GM12878 (cell line): ENCODE measurements around the gene RALGDS. TPM values are rescaled to one million over a fixed set of nuclear protein-coding genes. Genes with fewer than 3 reads are reported as not detected.
"Not testable (repeated sequence)": the region's sequence is repeated elsewhere in the genome, so short reads cannot be mapped to it uniquely, and the experiment has no call there.

ENCODE experiments used
- ATAC-seq: fragments of 200-7000 bp; cut with Tn5 transposase; 3 replicates; pipeline ENCODE4 v1.9.1; 2020; ENCODE audit warnings: mild to moderate bottlenecking, moderate library complexity
- BruUV-seq: library from RNA; stranded (reverse); fragments of 400-500 nt; replicated peaks from 2 replicates; lab custom pipeline; 2021; lab: Mats Ljungman, UMichigan
- CTCF ChIA-PET: fragments of 300-600 bp; sonication (Branson Sonifier 250); formaldehyde crosslinking; extraction: SDS; loops from one replicate; lab custom pipeline; 2021; ENCODE audit warnings: inconsistent platforms; lab: Yijun Ruan, JAX
- POLR2A ChIA-PET: fragments of 350-600 bp; formaldehyde crosslinking; extraction: SDS; loops from one replicate; lab custom pipeline; 2021; ENCODE audit warnings: inconsistent platforms; lab: Charles Lee
- RAD21 ChIA-PET: fragments of 300-600 bp; sonication (Branson Sonifier 250); formaldehyde crosslinking; loops from one replicate; lab custom pipeline; 2023; ENCODE audit warnings: antibody characterized with exemption; ENCODE audit not compliant: unreplicated experiment; lab: Charles Lee
- SMC1A ChIA-PET: fragments of 300-600 bp; sonication (Branson Sonifier 250); formaldehyde crosslinking; loops from one replicate; lab custom pipeline; 2023; ENCODE audit not compliant: unreplicated experiment, uncharacterized antibody; lab: Charles Lee
- DNase-seq: peaks from one replicate; pipeline ENCODE4 v3.0.0-alpha.2; 2011; ENCODE audit warnings: low read depth, low spot score
- FAIRE-seq: peaks from 3 replicates; lab custom pipeline; 2011; peaks lifted over from hg19 to GRCh38; lab: Jason Lieb, UNC
- H2AFZ ChIP-seq: 2 replicates; pipeline ENCODE4 v1.6.0; 2011; ENCODE audit warnings: low read depth, low read length, control low read depth; ENCODE audit not compliant: control insufficient read depth
- H3K27ac ChIP-seq: 2 replicates; pipeline ENCODE4 v1.5.1; 2011; ENCODE audit warnings: control low read depth; ENCODE audit not compliant: control insufficient read depth, insufficient read depth
- H3K27me3 ChIP-seq, 2 experiments: replicated peaks in 1 of 2; 2 replicates each; pipeline versions ENCODE4 v1.6.0 to v1.6.1; 2011; ENCODE audit warnings: low read length in 1 of 2; ENCODE audit not compliant: control insufficient read depth in 2 of 2, insufficient read depth in 2 of 2
- H3K36me3 ChIP-seq, 2 experiments: 2 replicates each; pipeline ENCODE4 v1.5.1; 2011; ENCODE audit warnings: low read length in 1 of 2; ENCODE audit not compliant: control insufficient read depth in 2 of 2, insufficient read depth in 2 of 2
- H3K4me1 ChIP-seq: 2 replicates; pipeline ENCODE4 v1.6.1; 2011; ENCODE audit warnings: mild to moderate bottlenecking, low read length, moderate library complexity, mixed read lengths; ENCODE audit not compliant: control insufficient read depth, insufficient read depth
- H3K4me2 ChIP-seq: 2 replicates; pipeline ENCODE4 v1.6.0; 2011; ENCODE audit warnings: control low read depth; ENCODE audit not compliant: control insufficient read depth, insufficient read depth
- H3K4me3 ChIP-seq: fragments of 200-600 bp; sonication (generic); 2 replicates; pipeline ENCODE4 v1.5.1; 2016
- H3K79me2 ChIP-seq: 2 replicates; pipeline ENCODE4 v1.6.0; 2011; ENCODE audit warnings: low read length; ENCODE audit not compliant: control insufficient read depth, insufficient read depth
- H3K9ac ChIP-seq: 2 replicates; pipeline ENCODE4 v1.8.0; 2011; ENCODE audit warnings: low read length, control low read depth, mixed read lengths; ENCODE audit not compliant: control insufficient read depth, insufficient read depth
- H3K9me3 ChIP-seq: replicated peaks from 3 replicates; pipeline ENCODE4 v1.5.1; 2011; ENCODE audit warnings: mild to moderate bottlenecking, low read length; ENCODE audit not compliant: control insufficient read depth, insufficient read depth
- H4K20me1 ChIP-seq: 2 replicates; pipeline ENCODE4 v1.6.0; 2011; ENCODE audit not compliant: control insufficient read depth, insufficient read depth
- WGBS: methylation state at CpG from one replicate; pipeline ENCODE4 v1.1.6; 2016; ENCODE audit warnings: low lambda C conversion rate; ENCODE audit not compliant: insufficient replicate concordance, insufficient coverage; ENCODE audit errors: missing lambda C conversion rate; 5-methylcytosine and 5-hydroxymethylcytosine counted together
- in situ Hi-C: fragments of 300-500 bp; cut with MboI; formaldehyde crosslinking; loops from 9 replicates; pipeline ENCODE4 v1.14.3; 2018; ENCODE audit warnings: mixed read lengths
- intact Hi-C: fragments of 100-400 bp; cut with micrococcal nuclease; formaldehyde crosslinking; loops from one replicate; pipeline ENCODE4 v1.14.2; 2022; ENCODE audit not compliant: unreplicated experiment
- polyA plus RNA-seq, 11 experiments: library from polyadenylated mRNA; depleted of rRNA in 4 of 11; unstranded in 6 of 11; stranded (reverse) in 5 of 11; fragments of >200 nt; fragmentation: Nextera tagmentation in 4 of 11; fragmentation: Illumina TruSeq in 1 of 11; extraction: Ambion mirVana in 4 of 11; extraction: Trizol in 1 of 11; gene quantifications; 1 replicate in 1 of 11; 2 replicates in 10 of 11; pipeline versions ENCODE4 v1.2.1 to v1.2.3, GENCODE V29; 2011 to 2016; ENCODE audit warnings: inconsistent platforms in 2 of 11, missing spikeins in 2 of 11, low read depth in 1 of 11
- total RNA-seq, 4 experiments: library from RNA; depleted of rRNA in 3 of 4; stranded (reverse); fragments of >200 nt in 3 of 4; fragmentation: Illumina TruSeq in 1 of 4; extraction: Trizol in 1 of 4; gene quantifications; 2 replicates each; pipeline versions ENCODE4 v1.2.1 to v1.2.3, GENCODE V29; 2013 to 2021

RALGDS gene
- total and polyA plus RNA-seq, 10 of the 15 experiments (the other 5 are each of a cell fraction or from before 2014, with no cell fraction given): 1.3 to 48.6 (median 21.2) TPM

- POLR2A ChIA-PET, CTCF ChIA-PET, H3K27ac ChIP-seq, H3K79me2 ChIP-seq, BruUV-seq, SMC1A ChIA-PET, H3K4me2 ChIP-seq, H2AFZ ChIP-seq, H3K4me3 ChIP-seq, H3K27me3 ChIP-seq, H3K36me3 ChIP-seq, in situ Hi-C loops, FAIRE-seq, ATAC-seq, DNase-seq, RAD21 ChIA-PET, H4K20me1 ChIP-seq, H3K4me1 ChIP-seq, H3K9ac ChIP-seq, intact Hi-C loops, H3K9me3 ChIP-seq: not testable (repeated sequence)
- 30% methylated on average over 6 of the region's 9 CpGs for WGBS
Measured at GRCh38 chr9:133083688-133084087, 37.4 kb downstream of the RALGDS start.

DNA sequence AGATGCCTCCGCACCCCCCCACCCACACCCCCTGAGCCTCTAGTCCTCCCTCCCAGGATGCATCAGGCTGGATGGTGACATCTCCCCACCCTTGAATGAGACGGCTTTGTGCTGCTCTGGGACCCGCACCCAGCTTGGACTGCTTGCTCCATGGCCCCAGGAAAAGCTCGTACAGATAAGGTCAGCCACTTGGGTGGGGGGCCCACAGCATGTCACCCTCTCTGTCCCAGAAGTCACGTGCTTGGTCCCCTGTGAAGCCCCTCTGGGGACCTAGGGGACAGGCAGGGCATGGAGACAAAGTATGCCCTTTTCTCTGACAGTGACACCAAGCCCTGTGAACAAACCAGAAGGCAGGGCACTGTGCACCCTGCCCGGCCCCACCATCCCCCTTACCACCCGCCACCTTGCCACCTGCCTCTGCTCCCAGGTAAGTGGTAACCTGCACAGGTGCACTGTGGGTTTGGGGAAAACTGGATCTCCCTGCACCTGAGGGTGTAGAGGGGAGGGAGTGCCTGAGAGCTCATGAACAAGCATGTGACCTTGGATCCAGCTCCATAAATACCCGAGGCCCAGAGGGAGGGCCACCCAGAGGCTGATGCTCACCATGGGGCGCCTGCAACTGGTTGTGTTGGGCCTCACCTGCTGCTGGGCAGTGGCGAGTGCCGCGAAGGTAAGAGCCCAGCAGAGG lies 38.9 kb downstream of the RALGDS start:
- H2AFZ ChIP-seq, H3K9ac ChIP-seq, RAD21 ChIA-PET, H3K27ac ChIP-seq, SMC1A ChIA-PET, ATAC-seq, H3K4me3 ChIP-seq, intact Hi-C loops, H3K27me3 ChIP-seq, H3K36me3 ChIP-seq, in situ Hi-C loops, BruUV-seq, FAIRE-seq, POLR2A ChIA-PET, H3K4me1 ChIP-seq, DNase-seq, H4K20me1 ChIP-seq, H3K79me2 ChIP-seq, H3K9me3 ChIP-seq, CTCF ChIA-PET, H3K4me2 ChIP-seq: not testable (repeated sequence)
- 12% methylated on average over 7 of the region's 12 CpGs for WGBS
